HG03520 (cell line): ENCODE results near the gene KIAA0753.
"Not testable (repeated sequence)": the region's sequence is repeated elsewhere in the genome, so short reads cannot be mapped to it uniquely, and the experiment has no call there.

Source experiments
- ATAC-seq: cut with Tn5 transposase; IDR thresholded peaks from one replicate; pipeline ENCODE4 v1.9.1; 2021; ENCODE audit warnings: mild to moderate bottlenecking, moderate library complexity; ENCODE audit not compliant: unreplicated experiment

KIAA0753 gene

DNA sequence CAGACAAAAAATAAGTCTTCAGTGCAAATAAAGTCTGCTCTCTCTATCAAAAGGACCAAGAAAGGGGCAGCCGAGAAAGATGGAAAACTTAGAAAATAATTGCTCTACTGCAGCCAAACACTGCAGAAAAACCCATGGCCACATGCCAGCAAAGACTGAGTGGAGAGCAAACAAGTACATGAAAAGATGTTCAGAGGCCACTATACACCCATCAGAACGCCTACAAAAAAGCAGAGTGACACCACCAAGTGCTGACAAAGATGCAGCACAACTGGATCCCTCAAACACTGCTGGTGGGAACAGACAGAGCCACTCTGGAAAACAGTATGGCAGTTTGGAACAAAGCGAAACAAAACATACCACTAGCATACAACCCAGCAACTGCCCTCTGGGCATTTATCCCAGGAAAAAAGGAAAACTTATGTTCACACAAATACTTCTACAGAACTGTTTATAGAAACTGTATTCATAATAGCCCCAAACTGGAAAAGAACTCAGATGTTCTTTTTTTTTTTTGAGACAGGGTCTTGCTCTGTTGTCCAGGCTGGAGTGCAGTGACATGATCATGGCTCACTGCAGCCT is 36.7 kb downstream of the KIAA0753 start:
- no peak for ATAC-seq

- no peak for ATAC-seq
Measured at GRCh38 chr17:6602141-6602540, 38.4 kb downstream of the KIAA0753 start.

DNA sequence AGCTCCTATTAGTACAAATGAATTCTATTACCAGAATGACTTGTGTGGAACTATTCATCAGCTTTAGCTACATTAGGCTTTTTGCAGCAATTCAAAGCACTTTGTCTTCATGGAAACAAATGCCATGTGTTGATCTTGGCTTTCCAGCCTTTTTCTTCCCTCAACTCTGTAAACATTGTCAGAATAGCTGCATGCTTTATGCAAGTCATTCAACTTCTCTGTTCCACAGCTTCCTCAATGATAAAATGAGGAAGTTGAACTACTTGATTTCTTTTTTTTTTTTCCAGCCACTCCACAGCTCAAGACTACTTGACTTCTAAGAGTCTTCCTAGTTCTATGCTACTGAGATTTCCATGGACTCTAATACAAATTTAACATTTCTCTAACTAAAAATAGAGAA is 41.1 kb downstream of the KIAA0753 start:
- ATAC-seq: no peak

DNA sequence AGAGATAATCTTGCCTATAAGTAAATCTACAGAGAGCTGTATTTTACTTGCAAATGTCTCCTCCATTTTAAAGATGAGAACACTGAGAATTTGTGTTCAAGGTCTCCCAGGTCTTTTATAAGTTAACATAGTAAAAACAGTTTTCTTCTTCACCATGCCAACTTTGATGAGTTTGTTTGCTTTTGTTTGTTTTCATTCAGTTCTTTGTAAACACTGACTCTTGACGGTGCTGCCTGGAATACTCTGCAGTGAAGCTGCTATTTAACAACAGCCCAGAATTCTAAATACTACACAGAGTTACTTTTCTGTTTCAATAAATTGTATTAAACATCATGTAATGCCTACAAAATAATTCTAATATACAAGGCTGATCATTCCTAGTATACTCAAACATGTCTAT is 42.8 kb downstream of the KIAA0753 start:
- no peak for ATAC-seq

- ATAC-seq: no peak
Measured at GRCh38 chr17:6596941-6597340, 43.6 kb downstream of the KIAA0753 start.

- no peak for ATAC-seq
Measured at GRCh38 chr17:6596511-6596910, 44.0 kb downstream of the KIAA0753 start.

GRCh38 chr17:6596081-6596480 is 44.4 kb downstream of the KIAA0753 start:
- no peak for ATAC-seq

DNA sequence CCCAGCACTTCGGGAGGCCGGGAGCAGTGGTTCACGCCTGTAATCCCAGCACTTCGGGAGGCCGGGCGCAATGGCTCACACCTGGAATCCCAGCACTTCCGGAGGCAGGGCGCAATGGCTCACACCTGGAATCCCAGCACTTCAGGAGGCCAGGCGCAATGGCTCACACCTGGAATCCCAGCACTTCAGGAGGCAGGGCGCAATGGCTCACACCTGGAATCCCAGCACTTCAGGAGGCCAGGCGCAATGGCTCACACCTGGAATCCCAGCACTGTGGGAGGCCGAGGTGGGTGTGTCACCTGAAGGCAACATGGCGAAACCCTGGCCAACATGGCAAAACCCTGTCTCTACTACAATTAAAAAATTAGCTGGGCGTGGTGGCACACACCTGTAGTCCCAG is 47.1 kb downstream of the KIAA0753 start:
- not testable (repeated sequence) for ATAC-seq

DNA sequence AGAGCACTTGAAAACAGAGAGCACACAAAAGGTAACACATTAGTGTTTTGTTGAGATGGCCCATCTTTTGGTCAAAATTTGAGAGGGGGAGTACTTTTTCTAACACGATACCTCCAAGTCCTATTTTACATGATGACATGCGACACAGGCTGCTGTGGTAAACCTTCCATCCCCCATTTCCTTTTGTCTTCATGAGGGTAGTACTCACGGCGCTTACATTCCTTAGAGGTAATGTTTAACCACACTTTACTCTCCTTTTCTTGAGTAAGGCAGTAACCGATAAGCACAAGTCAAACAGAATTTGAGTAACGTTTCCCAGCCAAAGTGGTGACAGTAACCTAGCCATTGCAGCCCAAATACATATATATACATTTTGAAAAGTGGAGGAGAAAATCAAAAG is 48.3 kb downstream of the KIAA0753 start:
- no peak for ATAC-seq

GRCh38 chr17:6591599-6592158 is 48.8 kb downstream of the KIAA0753 start:
- ATAC-seq: no peak

GRCh38 chr17:6589266-6589946 is 51.1 kb downstream of the KIAA0753 start:
- no peak for ATAC-seq

- ATAC-seq: no peak
Measured at GRCh38 chr17:6588165-6588564, 52.3 kb downstream of the KIAA0753 start.

GRCh38 chr17:6587310-6587709 is 53.2 kb downstream of the KIAA0753 start:
- ATAC-seq: no peak

GRCh38 chr17:6583411-6583810 is 57.1 kb downstream of the KIAA0753 start:
- no peak for ATAC-seq

DNA sequence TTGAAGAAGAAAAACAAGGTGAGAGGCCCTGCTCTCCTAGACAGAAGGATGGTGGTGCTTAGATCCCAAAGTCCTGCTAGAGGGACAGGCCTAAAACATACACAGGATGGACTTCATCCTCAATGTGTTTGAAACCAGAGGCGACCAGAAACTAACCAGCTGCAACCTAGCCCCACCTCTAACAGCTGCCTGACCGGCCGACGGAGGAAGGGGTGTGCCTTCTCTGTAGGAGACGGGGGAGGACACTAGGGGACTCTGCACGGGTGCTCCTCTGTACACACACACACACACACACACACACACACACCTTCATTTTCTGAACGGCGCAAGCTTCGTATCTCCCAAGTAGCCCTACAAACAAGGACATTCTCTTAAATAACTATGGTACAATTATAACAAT is 59.9 kb downstream of the KIAA0753 start:
- no peak for ATAC-seq

DNA sequence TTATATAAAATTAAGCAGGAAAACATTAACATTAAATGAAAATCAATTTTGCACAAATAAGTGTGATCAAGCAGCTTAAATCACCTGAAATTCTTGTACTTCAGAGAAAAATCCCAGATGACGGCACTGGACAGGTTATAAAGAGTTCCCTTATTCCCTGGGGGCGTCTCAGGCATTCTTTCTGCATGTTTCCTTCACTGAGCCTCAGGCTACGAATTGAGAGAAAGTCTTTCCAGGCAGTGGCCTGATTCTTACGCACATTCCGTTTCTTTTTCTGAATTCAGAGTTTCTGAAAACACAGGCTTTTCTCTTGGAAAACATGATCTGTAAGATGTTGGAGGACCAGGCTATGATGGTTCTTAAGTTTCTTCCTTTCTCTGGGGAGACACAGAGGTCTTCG is 62.0 kb downstream of the KIAA0753 start:
- no peak for ATAC-seq

- ATAC-seq: no peak
Measured at GRCh38 chr17:6577686-6578263, 62.7 kb downstream of the KIAA0753 start.

GRCh38 chr17:6576038-6576785 is 64.3 kb downstream of the KIAA0753 start:
- no peak for ATAC-seq

GRCh38 chr17:6575596-6575988 is 64.9 kb downstream of the KIAA0753 start:
- no peak for ATAC-seq

DNA sequence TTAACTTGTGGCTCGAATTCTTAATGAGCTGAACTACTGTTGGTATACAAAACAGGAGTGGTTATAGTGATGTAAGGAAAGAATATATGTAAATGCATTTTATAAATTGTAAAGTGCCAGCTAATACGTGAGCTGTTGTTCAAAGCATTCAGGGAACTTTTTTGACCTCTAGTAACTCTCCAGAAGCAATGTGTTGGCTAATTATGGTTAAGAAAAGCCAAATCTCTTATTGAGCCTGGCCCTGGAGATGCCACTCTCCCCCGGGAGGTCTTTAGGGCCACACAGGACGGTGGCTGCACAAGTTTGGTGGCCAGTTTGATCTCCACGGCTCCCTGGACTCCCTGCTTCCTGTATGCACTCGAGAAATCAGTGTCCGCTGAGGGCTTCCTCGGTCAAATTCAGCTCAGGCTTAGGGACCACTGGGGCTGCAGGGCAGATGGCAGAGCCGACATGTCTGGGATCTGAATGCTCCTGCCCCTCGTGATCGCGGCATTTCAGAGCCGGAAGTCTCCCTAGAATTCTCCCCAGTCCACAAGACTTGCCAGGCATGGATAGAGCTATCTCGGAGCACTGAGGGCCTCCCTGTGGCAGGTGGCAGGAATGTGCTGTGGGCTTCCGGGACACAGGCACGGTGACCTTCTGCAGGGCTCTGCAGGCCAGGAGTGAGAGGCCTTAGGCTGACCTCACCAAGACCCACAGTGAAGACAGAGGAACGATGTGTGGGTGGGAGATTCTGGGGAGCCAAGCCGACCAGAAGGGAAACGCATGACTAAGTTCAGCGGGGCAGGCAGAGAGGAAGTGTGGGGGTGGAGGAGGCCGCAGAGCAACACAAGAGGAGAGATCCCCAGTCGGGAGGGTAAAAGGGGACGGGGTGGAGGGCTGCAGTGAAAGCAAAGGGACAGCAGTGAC is 65.6 kb downstream of the KIAA0753 start:
- ATAC-seq: no peak
